Tibial nerve (tissue), 4 donors: Measurements from ENCODE around the gene ASTL.

Source experiments
- EP300 ChIP-seq, 2 donors: sonication (generic); formaldehyde crosslinking; IDR thresholded peaks; one replicate each; pipeline ENCODE4 v1.6.1; 2017; ENCODE audit warnings: antibody characterized with exemption in 2 of 2, mild to moderate bottlenecking in 1 of 2
- POLR2A ChIP-seq, 2 donors: fragments of 450-650 bp; IDR thresholded peaks; one replicate each; pipeline ENCODE4 v1.6.1; 2017; ENCODE audit warnings: antibody characterized with exemption in 2 of 2, mild to moderate bottlenecking in 2 of 2, moderate library complexity in 2 of 2
- TF ChIP-seq, protein P1 (sequence below), 5 experiments: fragments of 200-600 bp in 3 of 5; fragments of 450-650 bp in 2 of 5; sonication (generic) in 3 of 5; IDR thresholded peaks; one replicate each; pipeline ENCODE4 v1.5.1; 2016 to 2019; ENCODE audit warnings: antibody characterized with exemption in 5 of 5, mild to moderate bottlenecking in 3 of 5, moderate library complexity in 2 of 5

DNA sequence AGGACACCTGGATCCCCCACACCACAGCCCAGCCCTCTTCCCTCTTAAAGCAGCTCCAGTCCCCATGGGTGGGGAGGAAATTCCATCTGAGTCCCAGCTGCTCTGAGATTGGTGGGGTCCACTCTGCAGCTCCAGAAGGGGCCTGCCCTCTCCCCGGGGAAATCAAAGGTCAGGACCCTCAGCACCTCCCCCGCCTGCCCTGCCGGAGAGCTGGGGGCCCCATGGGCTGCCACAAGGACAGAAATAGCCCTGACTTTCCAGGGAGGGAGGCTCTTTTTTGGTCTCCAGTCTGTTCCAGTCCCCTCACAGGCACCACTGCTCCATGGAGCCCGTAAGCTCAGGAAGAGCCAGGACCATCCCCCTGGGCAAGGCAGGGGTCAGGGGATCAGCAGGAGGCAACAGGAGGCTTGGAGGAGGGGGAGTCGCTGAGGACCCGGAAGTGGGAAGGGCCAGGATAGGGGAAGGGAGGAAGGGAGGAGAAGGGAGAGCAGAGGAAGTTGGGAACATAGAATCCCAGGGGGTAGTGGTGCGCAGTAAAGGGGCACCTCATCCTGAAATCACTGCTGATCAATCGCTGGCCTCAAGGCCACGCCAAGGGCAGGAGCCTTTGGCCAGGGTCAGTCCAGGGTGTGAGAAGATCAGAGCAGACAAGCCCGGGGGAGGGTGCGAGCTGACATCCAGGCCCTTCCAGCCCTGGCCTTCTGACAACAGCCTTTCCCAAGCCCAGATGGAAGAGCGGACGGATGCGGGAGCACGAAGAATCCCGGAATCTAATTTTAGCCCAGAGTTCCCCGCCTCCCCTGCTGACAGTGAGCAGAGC is 29.6 kb downstream of the ASTL start:
- TF ChIP-seq, protein P1, sequence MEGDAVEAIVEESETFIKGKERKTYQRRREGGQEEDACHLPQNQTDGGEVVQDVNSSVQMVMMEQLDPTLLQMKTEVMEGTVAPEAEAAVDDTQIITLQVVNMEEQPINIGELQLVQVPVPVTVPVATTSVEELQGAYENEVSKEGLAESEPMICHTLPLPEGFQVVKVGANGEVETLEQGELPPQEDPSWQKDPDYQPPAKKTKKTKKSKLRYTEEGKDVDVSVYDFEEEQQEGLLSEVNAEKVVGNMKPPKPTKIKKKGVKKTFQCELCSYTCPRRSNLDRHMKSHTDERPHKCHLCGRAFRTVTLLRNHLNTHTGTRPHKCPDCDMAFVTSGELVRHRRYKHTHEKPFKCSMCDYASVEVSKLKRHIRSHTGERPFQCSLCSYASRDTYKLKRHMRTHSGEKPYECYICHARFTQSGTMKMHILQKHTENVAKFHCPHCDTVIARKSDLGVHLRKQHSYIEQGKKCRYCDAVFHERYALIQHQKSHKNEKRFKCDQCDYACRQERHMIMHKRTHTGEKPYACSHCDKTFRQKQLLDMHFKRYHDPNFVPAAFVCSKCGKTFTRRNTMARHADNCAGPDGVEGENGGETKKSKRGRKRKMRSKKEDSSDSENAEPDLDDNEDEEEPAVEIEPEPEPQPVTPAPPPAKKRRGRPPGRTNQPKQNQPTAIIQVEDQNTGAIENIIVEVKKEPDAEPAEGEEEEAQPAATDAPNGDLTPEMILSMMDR (IDR thresholded peaks at IDR 0.05), result no peak
- no peak for TF ChIP-seq POLR2A (IDR thresholded peaks at IDR 0.05)
- TF ChIP-seq EP300 (IDR thresholded peaks at IDR 0.05), result no peak
